ENCODE results near the gene SAFB.

SAFB gene

DNA sequence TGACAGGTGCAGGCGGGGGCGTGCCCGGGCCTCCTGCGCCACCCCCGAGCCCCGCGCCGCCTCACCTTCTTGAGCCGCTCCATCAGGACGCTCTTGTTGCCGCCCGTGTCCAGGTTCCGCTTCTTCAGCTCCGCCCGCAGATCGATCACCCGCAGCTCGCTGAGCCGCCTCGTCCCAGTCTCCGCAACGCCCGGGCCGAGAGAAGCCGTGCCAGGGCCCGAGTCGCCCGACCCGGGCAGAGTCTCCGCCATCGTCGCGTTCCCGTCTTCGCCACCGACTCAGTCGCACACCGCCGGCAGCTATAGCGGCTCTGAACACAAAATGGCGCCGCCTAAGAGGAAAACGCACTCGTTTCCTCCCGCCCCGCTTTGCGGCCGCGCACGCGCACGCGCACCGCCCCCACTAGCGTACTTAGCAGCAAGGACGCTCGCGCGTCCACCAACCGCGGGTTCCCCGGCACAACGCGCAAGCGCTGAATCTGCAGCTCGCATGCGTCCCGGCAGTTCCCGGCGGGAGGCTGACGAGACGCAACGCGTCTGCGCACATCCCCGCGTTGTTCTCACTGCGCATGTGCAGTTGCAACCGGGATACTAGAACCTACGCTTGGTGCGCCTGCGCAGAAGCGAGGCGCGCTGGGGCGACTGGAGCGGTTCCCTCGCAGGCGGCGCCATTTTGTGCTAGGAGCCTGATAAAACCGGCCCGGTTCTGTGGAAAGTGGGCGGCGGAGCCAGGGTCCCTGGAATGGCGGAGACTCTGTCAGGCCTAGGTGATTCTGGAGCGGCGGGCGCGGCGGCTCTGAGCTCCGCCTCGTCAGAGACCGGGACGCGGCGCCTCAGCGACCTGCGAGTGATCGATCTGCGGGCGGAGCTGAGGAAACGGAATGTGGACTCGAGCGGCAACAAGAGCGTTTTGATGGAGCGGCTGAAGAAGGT, at the start of gene SAFB, which contains the start of gene SAFB2:
Gene SAFB, plus strand, starts transcription at position 619 of the 932 bp plus-strand sequence. Its CDS starts 123 bp downstream, at position 742.
Gene SAFB2, minus strand, starts transcription at position 312 of the 932 bp plus-strand sequence. Its CDS starts 61 bp downstream, at position 251.
- DNase-seq, result peak; percentile 98

- no peak for DNase-seq
Observed at GRCh38 chr19:5575590-5575989, 47.3 kb upstream of the SAFB start.

DNA sequence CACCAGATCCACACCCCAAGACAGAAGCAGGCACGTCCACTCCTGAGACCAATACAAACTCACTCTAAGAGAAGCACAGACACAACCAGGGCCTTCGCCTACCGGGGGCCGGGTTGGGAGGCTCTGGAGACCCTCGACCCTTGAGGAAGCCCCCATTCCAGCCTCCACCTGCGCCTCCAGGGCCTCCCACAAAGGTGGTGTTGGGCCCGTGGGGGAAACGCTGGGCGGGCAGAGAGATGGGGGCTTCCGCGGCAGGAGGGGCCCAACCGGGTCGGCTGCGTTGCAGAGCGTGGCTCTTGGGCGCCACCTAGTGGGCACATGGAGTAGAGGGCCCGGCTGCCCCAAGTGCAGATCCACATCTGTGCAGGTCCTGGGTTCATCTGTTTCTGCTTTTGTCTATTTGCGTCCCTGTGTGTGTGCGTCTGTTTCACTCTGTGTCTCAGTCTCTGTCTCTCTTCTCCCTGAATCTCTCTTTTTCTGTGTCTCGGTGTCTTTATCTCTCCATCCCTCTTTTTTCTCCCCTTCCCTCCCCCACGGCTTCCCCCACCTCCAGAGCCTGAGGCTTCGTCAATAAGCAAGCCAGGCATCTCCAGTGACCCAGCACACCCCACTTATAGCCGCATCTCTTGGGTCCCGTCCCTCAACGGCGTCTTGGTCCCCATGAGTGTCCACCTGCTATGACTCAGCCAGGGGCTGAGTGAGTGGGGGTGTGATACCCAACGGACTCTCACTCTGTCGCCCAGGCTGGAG, 44.6 kb upstream of the SAFB start:
- DNase-seq, result no peak

DNA sequence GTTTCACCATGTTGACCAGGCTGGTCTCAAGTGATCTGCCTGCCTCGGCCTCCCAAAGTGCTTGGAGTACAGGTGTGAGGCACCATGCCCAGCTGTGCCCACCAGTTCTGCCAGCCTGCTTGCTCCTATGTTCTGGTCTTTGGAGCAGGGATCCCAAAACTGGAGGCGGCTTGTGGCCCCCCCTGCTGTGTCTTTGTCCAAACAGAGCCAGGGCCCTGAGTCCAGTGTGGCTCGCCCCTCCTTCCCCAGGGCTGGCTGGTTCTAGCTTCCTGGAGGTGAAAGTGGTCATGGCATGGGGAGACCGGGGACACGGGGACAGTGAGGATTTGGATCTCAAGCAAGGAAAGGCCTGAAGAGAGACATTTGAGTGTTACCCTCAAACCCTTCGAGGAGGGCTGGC, 43.6 kb upstream of the SAFB start:
- no peak for DNase-seq

DNA sequence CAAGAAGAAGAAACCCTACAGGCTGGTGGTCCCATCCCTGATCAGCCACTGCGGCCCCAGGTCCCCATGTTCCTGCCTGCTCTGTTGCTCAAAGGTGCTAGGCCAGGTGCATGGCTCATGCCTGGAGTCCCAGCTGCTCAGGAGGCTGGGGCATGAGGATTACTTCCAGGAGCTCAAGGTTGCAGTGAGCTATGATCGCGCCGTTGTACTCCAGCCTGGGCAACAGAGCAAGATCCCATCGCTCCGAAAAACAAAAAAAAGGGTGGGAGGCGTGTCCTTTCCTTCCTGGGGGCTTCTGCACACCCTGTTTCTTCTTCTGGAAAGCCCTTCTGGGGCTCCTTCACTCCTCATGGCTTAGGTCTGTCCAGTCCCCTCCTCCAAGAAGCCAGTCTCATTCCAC, 43.2 kb upstream of the SAFB start:
- no peak for DNase-seq

DNA sequence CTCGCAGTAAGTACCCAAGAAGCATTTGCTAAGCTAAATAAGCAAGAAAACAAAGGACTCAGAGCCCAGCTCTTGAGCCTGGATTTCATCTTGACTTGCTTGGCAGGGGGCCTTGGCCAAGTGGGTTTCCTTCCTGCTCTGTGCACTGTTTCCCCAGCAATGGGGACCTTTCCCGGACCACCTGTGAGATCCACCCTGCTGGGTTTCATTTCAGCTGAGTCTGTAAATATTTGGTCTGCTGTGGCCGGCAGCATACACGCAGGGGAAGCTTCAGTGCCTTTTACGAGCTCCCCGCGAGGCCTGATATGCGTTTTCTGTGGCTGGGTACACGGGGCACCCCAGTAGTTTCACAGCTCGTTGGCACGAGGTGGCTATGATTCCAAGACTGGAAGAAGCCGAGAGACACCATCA, 42.7 kb upstream of the SAFB start:
- DNase-seq, result no peak

GRCh38 chr19:5585461-5586299, 37.2 kb upstream of the SAFB start:
- DNase-seq, result peak; percentile 84

DNA sequence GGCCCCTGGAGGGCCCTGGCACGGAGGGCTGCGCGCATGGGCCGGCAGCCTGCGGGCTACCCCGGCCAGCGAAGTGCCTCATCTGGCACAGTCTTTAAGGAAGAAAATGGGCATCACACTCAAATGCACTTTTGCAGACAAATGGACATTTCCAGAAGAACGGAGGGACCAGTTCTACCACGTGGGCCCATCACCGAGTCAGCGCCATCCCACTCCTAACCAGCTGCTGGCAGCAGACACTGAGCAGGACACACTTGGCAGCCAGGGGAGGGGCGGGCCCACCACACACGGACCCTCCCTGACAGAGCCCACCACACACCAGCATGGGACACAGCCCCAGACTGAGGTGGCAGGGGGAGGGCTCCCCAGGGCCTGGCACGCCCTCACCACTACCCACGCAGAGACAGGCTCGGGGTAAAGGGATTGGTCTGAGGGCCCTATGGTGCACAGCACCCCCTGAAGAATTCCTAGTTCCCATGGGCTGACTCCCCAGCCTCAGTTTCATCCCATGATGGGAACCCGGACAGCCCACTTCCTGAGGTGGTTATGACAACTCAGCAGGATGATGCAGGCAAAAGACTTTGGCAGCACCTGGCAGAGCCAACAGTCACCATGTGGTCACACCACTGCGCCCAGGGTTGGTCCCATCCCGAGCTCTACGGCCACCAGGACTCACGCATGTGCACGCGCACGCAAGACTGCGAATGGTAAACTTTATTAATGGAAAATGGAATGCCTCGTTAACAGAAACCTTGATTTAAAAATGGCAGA, 36.4 kb upstream of the SAFB start:
- no peak for DNase-seq

DNA sequence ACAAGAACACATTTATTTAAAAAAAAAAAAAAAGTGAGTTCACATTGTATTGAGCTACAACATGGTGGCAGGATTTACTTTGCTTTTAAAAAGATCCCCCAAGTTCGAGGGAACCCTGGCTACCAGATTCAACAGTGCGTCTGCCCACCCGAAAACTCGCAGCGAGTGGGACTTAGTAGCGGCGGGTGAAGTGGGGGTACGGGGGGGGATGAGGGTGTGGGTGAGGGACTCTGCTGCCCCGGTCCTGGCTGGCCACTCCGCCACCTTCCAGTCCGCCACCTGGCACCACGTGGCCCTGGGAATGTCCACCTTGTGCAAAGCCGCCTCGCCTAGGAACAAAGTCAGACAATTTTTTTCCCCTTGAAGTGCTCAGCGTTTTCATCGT, 35.8 kb upstream of the SAFB start:
- no peak for DNase-seq

GRCh38 chr19:5587661-5588060, 35.2 kb upstream of the SAFB start:
- DNase-seq, result peak; percentile 64

GRCh38 chr19:5588441-5588840, 34.4 kb upstream of the SAFB start:
- DNase-seq, result no peak

GRCh38 chr19:5588906-5589676, 33.8 kb upstream of the SAFB start:
- no peak for DNase-seq

GRCh38 chr19:5590151-5590864, 32.6 kb upstream of the SAFB start:
- no peak for DNase-seq

DNA sequence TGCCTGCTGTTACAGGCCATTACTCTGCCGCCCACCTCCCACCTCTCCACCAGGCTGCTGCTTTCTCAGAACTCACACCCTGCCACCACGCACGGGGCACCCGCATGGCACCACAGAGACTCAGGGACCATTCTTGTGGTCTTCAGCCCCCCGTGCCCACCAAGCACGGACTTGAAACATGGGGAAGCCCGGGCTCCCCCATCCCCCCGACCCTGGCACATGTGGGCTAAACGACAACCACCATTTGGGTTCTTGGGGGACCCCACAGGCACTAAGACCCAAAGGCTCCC, 32.1 kb upstream of the SAFB start:
- DNase-seq, result no peak

- no peak for DNase-seq
Observed at GRCh38 chr19:5591476-5591875, 31.4 kb upstream of the SAFB start.

- DNase-seq, result no peak
Observed at GRCh38 chr19:5592531-5593342, 30.1 kb upstream of the SAFB start.

- no peak for DNase-seq
Observed at GRCh38 chr19:5593343-5594255, 29.3 kb upstream of the SAFB start.

DNA sequence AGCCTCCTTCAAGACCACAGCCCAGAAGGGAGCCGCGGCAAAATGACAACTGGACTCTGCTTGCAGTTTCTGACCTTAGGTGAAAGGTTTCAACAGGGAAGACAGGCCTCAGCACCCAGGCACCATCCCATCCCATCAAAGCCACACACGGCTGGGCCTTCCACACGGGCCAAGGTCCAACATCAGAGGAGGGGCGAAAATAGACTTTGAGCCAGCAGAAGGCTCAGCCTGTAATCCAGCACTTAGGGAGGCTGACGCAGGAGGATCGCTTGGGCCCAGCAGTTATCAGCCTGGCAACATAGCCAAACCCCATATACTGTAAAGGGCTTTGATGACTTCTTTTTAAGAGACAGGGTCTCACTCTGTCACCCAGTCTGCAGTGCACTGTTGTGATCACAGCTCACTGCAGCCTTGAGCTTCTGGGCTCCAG, 28.3 kb upstream of the SAFB start:
- DNase-seq, result no peak

DNA sequence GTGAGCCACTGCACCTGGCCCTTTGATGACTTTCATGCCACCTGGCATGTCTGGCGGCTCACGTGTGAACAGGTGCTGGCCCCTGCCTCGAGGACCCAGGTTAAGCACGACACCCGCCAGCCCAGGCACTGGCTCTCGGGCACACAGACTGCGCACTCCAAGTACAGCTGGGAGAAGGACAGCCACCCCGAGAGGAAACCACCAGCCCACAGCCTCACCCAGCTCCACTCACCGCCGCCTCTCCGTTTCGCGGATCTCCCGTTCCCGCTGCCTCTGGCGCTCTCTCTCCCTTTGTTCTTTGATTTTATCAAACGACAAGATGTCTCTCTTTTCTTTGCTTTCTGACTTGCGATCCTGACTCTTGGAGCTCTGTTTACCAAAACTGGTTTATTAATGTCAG, 27.8 kb upstream of the SAFB start:
- DNase-seq, result peak; percentile 95

Data from NCI-H510A (cell line).